HL-60/S4 treated with phorbol 12-myristate 13-acetate at 8.2 ng/mL for 4 days and 3 days (cell line): ENCODE measurements around the gene GNAO1.

ENCODE experiments used
- in situ Hi-C: fragments of 300-500 bp; cut with MboI; formaldehyde crosslinking; loops from 2 replicates; pipeline ENCODE4 v1.15.0; 2022; ENCODE audit warnings: low sequenced_read_pairs

The GNAO1 gene

DNA sequence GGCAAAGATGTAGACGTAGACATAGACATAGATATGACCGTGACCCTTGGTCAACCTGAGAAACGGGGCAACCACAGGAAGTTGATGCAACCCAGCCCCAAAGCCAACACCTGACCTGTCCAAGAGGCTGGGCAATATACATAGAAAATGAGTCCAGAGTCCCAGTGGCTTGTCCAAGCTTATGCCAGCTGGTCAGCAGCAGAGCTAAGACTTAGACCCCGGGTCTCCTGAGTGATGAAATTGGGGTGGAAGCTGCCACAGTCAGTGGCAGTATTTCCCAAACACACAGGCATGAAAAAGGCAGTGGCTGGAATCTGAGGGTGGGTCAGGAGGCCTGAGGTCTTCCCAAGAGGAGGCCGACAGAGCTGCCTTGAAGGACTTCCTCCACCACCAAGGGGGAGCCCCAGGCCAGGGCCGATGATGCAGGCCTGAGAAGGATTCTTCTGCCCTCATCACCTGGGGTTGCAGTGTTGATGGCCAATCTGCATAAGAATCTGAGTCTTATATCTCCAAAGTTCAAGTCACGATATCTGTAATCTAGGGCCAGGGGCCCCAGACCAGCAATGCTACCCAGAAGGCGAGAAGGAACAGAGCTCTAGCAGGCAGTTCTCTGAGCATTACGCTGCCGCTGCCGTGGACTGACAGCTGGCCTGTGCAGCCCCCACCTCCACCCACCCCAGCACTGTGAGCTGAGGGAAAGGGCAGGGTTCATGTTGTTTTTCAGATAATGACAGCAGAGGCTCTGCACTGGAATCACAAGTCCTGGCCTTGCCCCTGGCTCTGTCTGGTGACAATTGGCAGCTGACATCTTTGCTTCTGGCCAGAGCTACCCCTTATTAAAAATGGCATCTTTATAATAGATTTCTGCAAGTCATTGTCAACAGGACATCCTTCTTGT, 72.7 kb downstream of the GNAO1 start:
- in situ Hi-C loops = no loop called here

DNA sequence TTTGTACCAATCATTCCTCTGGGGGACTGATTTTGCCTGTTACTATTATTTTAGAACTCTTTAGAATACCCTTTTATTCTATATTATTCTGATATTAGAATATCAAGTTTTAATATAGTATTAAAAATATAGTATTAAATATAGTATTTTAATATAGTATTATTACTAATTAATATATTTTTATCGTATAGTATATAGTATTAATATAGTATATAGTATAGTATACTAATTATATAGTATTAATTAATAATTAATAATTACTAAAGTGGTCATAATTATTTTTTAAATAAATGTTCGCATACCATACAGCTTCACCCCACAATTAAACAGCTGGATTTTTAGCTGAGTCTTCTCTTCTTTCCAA, 73.3 kb downstream of the GNAO1 start:
- in situ Hi-C loops = no loop called here

DNA sequence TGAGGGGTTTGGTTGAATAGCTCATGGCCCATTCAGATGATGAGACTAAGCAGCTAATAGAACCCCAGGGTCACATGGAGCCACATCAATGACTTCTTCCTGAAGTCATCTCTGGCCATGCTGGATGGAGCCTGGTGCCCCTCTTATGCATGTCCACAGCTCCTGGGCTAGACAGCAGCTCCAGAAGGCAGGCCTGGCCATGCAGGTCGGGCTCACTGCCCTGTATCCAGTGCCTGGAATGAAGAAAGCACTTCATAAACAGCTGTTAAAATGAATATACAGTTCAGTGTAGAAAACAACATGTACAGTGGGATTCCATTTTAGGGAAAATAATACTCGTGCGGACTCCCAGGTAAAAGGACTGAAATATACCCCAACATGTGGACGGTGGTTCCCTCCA, 73.9 kb downstream of the GNAO1 start:
- in situ Hi-C loops = no loop called here

DNA sequence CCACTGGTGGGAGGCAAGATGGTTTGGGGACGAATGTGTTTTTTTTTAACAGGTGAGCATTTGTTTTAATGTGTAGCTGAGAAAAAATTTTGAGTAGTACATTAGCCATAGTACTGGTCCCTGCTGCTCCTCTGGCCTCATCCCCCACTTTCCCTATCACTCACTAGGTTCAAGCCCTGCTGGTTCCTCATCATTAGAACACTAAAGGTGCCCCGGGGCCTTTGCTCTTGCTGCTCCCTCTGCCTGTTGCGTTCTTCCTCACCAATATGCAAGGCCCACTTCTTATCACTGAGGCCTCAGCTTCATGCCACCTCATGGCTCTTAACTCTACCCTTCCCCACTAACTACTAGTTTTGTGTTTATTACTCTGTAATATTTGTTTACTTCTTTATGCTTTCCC, 74.5 kb downstream of the GNAO1 start:
- in situ Hi-C loops = no loop called here

DNA sequence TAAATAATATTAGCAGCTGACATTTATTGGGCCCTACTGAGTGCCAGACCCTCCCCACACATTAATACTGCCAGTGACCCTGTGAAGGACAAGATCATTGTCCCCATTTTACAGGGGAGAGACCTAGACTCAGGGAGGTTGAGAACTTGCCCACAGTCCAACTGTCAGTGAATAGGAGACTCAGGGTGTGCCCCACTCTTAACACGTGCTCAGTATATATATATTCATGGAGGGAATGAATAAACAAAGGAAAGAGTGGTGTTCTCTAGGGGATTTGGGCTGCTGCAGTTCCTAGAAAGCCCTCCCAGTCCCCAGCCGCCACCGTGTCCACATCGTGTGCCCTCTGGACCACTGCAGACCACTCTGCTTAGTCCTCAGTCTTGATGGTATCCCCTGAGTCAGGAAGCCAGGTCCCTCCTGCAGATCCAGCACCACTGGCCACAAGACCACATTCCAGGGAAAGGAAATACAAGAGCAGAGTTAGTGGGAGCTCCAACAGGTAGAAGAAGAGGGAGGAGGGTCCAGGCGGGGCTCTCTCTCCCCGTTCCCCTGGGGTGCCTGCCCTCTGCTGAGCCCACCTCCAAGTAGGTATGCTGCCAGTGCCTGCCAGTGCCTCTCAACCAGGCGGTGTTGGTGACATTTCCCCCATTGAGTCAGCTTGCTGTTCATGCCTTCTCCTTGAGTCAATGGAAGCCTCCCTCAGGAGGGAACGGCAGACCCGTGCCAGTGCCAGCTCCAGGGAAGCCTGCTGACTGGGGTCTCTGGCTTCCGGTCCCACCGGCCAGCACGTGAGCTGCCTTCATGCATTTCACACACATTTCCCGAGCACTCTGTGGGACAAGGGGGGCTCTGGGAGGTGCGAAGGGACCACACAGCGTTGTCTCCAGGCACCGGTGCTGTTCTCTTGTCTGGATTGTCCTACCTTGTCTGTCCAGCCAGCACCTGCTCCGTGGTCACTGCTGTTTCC, 75.6 kb downstream of the GNAO1 start:
- in situ Hi-C loops = no loop called here

DNA sequence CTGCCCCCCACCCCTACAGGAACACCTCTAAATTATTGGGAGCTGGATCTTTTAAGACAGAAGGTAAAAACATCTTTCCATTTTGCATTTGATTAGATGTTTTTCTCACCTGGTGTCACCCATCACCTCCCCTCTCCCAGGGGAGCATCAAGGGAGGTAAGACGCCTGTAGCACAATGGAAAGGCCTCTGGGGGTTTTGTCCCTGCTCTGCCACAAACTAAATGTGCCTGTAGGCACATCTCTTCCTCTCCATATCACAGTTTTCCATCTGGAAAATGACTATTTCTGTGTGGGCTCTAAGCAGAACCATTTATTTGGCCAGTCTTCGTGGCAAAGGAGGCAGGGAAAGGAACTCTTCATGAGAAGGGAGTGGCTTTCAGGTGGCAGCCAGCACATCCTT, 76.6 kb downstream of the GNAO1 start:
- in situ Hi-C loops = no loop called here

DNA sequence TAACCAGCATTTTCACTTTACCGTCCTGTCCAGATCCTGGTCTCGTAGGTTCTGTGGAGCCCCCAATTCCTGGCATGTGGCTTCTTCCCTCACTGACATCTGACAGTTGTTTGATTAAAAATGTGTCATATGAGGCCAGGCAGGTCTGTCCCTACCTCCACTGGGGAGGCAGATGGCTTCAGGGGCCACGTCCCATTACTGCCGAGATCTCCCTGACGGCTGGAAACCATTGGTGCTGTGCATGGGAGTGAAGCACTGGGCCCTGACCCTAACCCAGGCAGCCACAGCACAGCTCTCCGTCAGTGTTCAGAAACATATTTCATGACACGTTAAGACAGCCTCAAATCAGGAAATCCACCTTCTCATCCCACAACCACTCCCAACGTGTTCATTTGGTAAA, 77.5 kb downstream of the GNAO1 start:
- in situ Hi-C loops = no loop called here

DNA sequence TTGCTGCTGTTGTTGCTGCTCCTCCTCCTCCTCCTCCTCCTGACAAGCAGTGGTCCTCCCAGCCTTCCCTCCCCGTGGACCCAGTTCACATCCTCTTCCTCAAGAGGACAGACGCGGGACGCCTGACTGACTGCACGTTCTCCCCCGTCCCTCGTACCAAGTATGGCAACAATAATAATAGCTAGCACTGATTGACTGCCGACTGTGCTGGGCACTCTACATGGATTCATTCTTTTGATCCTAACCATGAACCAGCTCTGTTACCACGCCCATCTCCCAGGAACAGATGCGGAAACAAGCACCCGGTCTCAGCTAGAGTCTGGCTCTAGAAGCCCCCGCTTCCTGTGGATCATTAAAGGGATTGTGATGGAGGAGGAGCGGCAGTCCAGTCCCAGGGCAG, 78.0 kb downstream of the GNAO1 start:
- in situ Hi-C loops = no loop called here

DNA sequence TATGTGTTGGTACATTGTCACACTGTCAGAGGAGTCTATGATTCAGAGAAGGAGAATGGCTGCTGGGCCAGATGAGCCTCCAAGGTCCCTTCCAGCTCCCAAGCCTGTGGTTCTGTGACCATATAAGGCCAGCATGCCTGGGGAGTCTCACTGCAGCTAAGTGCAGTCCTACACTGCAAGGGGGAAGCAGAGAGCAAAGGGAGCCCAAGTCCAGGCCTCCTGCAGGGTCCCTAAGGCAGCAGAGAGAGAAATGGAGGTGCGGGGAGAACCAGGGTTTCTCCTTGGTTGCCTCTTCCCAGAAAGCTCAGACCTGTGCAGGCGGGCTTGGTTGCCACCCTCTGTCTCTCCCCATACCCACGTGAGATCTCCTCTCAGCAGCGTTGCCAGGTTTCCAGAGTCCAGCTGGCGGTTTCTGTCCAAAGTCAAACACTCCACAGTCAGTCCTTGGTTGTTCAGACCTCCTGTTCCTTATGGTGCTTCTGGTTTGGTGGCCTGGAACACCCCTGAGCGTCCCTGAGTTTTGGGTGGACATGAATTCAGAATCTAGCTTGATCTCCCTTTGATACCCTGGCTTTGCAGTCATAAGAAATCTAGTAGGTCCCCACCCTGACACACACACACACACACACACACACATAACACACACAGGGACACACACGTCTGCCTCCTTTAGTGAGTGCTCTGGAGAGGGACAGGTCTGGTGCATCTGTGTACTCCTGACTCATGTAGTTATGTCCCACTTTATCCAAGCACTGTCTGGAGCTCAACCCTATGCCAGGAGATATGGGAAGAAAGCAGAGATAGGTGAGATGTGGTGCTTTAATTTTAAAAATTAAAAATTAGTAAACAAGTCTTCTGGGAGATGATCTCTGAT, 78.8 kb downstream of the GNAO1 start:
- in situ Hi-C loops = no loop called here

DNA sequence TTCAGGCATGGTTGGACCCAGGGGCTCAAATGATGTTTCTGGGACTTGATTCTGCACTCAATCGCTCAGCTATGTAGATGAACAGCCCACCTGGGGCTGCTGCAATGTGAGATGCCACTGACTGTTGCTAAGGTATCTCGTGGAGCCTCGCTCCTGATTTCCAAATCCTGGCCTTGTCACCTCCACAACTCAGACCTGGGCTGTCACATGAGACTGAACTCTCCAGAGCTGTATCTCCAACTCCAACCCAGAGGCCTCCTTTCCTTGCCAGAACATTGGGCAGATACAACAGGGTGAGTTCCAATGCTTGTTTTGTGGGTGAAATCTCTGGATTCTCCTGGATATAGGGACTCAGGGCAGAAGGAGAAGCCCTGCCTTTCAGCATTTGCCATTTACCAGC, 79.5 kb downstream of the GNAO1 start:
- in situ Hi-C loops = no loop called here

DNA sequence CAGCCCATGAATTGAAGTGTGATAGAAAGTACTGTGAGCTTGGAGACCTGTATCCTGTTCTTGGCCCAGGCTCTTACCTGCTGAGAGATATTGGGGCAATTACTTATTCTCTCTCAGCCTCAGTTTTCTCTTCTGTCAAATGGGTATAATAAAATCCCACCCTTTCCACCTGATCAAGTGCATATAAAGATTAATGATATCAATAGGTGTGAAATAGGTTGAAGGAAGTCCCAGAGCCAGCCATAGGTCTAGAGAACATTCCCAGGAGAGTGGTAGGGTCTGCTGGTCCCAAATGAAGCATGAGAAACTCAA, 81.2 kb downstream of the GNAO1 start:
- in situ Hi-C loops = no loop called here

DNA sequence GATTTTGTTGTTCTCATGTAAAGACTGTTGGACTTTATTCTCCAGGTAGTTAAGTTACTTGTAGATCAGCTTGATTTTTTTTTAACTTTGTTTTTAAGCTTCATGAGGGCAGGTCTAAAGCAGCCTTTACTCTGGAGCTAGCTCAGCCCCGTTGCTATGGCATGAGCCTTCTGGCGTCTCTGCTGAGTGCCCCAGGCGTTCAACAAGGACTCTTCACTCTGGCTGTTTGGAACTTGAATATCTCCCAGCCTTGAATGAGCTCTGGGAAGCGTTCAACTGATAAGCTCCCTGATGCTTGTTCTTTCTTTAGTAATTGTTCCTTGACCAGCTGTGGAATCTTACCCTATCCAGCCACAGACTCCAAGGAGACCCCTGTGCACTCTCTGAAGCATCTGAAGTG, 82.3 kb downstream of the GNAO1 start:
- in situ Hi-C loops = no loop called here

DNA sequence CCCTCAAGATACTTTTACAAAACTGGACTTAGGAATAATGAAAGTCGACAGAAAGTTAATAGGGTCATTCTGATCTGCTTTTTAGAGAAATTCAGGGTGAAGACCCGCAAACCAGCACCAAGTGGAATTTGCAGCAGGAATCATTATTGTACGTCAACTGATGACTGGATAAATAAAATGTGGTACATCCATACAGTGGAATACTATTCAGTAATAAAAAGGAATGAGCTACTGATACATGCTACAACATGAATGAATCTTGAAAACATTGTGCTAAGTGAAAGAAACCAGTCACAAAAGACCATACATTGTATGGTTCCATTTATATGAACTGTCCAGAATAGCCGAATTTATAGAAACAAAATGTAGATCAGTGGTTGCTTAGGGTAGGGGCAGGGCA, 83.1 kb downstream of the GNAO1 start:
- in situ Hi-C loops = no loop called here

DNA sequence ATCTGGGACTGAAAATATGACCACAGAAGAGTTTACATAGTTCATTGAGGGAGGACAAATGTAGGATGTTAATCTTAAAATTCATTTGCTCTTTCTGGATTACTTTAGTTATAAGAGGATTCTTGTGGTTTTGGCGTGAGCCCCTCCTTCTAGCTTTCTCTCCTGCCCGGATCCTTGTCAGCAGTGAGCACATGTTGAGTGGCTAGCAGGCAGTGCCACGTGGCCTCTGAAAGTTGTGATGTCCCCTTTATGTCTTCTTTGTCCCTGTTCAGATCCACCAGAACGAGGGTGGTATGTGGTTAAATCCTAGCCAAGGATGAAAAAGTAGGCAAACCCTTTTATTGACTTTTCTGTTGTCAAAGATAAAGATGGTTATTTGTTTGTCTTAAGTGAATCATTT, 83.8 kb downstream of the GNAO1 start:
- in situ Hi-C loops = no loop called here

DNA sequence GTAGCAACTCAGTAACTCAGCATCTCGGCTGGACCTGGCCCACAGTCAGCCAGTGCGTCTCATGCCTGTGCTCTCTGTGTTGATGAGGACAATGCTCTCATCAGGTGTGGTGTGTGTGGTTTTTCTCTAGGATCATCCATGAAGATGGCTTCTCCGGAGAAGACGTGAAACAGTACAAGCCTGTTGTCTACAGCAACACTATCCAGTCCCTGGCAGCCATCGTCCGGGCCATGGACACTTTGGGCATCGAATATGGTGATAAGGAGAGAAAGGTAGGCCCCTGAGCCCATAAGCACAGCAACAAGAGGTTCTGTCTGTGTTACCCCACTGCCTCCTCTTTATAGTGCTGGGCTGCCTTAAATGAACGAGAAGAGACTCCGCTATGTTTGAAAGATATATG, 84.5 kb downstream of the GNAO1 start:
- in situ Hi-C loops = no loop called here

DNA sequence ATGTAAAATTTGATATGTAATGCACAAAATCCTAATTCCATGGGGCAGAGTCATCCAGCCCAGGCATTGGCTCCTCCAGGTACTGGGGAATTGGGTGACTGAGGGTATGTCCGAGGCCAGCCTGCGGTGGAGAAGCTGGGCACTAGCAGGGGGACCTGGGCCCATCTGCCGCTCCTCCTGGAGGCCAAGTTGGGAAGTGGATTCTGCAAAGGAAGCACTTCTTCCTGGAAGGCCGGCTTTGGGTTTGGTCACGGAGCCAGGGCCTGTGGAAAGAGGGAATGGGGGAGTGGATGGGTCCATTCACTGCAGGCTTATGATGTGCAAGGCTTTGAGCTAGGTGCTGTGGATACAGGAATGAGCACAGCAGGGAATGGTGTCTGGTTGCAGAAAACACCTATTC, 85.8 kb downstream of the GNAO1 start:
- in situ Hi-C loops = no loop called here

DNA sequence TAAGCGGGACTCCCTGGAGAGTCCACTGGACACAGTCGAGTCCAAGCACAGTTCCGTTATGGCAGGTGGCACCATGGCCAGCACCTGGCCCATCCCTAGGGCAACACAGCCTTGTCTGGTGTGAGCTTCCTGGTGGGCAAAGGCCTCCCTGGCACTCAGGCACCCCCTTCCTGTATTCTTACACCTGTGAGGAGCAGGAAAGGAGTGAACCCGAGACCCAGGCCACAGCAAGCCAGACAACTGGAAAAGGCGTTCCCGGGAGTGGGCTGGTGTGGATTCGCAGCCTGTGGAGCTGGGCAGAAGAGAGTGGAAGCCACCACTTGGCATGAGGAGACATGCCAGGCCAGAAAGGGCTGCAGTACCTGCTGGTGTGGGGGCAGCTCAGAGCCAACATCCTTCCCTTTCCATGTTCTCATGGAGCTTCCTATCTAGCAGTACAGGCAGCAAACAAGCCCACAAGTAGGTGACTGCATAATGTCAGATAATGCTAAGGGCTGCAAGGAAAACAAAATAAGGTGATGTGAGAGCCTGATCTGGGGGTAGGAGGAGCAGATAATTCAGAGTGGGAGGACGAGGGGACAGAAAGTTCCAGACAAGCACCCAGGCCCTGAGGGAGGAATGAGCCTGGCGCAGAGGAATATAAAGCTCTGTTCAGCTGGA, 87.0 kb downstream of the GNAO1 start:
- in situ Hi-C loops = no loop called here

DNA sequence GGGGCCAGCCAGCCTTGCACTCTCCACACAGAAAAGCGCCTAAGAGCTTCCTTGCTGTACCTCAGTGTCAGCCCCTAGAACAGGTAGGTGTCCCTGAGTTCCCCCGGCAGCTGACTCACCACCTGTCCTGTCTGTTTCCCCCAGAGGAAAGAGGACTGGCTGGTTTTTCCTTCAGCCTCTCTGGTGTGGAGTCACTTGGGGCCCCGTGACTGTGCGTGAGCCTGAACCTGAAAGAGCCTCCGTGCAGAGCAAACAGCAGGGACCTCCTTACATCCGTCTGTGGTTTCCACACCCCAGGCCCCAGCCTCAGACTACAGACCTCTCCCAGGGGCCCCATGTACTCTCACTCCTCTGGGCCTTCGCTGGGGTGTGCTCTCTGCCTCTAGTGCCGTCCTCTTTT, 87.8 kb downstream of the GNAO1 start:
- in situ Hi-C loops = no loop called here

DNA sequence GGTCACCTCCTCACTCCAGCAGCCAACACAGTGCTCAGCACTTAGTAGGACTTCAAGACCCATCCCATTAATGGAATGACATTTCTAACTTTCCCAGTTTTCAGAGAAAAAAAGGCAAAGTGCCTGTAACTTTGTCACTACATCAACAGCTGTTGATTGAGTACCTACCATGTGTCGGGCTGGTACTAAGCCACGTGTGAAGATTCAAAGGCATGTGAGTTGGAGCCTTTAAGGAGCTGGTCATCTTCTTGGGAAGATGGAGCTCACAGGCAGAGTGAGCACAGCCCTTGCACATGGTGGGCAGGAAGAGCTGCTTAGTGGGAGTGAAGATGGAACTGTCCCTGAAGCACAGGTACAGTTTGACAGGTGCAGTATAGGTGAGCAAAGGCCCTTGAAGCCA, 88.6 kb downstream of the GNAO1 start:
- in situ Hi-C loops = no loop called here

DNA sequence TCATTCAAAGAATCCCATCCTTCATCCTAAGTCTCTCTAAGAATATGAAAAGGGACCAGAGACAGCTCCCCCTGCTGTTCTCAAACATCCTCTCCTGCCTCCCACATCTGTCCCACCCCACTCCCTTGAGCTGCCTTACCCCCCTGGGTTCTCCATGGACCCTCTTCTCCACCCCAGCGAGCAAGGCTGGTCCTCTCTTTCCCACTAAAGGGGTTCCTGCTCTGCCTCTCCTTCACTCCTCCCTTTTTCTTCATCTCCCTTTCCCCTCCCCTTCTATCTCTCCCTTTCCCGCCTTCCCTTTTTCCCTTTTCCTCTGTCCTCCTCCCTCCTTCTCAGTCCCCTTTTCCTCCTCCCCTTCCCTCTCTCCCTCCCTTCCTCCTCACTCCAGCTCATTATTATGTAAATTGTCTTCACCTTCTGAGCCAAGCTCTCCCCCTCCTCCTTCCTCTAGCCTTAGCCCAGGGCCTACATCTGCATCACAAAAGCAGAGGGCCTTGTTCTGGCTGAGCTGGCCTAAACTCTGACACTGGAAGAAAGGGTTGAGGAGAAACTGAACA, 90.0 kb downstream of the GNAO1 start:
- in situ Hi-C loops = no loop called here
